ENCODE results near the gene SLC27A2. TPM values are rescaled to one million over a fixed set of nuclear protein-coding genes. Genes with fewer than 3 reads are reported as not detected.

SLC27A2 gene
- total RNA-seq, 2 donors from 2014 or later = not detected

DNA sequence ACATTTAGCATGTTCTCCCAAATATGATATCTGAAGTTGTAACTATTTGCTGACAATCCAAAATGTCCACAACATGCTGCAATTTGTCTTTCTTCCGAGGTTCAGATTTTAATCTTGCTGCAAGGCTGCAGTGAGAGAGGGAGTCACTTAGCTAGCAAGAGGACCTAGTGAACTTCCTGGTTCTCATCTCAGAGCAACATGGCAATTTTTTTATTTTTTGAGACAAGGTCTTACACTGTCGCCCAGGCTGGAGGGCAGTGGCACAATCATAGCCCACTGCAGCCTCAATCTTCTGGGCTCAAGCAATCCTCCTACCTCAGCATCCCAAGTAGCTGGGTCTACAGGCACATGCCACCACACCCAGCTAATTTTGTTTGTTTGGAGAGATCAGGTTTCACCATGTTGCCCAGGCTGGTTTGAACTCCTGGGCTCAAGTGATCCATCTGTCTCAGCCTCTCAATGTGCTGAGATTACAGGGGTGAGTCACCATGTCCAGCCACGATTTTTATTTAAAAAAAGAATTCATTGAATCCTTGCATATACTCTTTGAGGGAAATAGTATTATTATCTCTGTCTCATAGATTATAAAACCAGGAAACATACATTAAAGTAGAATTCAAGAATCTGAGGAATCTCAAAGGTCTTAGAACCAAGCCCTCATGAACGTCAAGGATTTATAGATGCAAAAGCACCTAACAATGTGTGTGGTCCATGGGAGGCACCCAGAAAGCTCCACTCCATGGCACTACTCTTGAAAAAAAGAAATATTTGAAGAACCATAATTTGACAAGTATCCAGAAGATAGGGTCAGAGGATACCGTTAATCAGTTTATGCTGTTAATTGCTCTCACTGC lies 74.4 kb downstream of the SLC27A2 start:
- H3K27ac ChIP-seq = no peak overlapping the region
- TF ChIP-seq, protein P1, sequence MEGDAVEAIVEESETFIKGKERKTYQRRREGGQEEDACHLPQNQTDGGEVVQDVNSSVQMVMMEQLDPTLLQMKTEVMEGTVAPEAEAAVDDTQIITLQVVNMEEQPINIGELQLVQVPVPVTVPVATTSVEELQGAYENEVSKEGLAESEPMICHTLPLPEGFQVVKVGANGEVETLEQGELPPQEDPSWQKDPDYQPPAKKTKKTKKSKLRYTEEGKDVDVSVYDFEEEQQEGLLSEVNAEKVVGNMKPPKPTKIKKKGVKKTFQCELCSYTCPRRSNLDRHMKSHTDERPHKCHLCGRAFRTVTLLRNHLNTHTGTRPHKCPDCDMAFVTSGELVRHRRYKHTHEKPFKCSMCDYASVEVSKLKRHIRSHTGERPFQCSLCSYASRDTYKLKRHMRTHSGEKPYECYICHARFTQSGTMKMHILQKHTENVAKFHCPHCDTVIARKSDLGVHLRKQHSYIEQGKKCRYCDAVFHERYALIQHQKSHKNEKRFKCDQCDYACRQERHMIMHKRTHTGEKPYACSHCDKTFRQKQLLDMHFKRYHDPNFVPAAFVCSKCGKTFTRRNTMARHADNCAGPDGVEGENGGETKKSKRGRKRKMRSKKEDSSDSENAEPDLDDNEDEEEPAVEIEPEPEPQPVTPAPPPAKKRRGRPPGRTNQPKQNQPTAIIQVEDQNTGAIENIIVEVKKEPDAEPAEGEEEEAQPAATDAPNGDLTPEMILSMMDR (IDR thresholded peaks at IDR 0.05) = no peak
- no peaks in the 10 kb centered on the region for H3K27me3 ChIP-seq
- H3K36me3 ChIP-seq = no peaks in the 10 kb centered on the region
- no peaks in the 10 kb centered on the region for H3K9me3 ChIP-seq
- H3K4me1 ChIP-seq = no peaks in the 10 kb centered on the region
- no peak overlapping the region for H3K4me3 ChIP-seq
- DNase-seq (ENCODE audit: low spot score) = no peak

DNA sequence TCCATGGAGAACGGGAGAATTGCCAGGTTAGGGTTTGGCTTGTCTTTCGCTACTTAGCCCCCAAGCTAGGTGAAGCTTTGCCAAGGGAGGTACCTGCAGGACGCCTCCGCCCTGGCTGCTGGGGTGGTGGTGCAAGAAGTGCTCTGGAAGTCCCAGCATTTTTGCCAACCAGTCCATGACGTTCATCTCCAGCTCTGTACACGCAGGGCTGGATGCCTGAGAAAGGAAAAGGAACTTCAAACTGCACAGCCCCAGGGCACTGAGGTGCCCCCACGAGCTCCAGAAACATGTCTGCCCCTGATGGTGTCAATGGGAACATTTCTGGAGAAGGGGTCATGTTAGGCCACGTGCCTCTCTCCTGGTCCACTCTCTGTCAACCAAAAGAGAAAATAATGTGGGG lies 75.3 kb downstream of the SLC27A2 start:
- Histone ChIP-seq H3K4me1 (no peaks in the 10 kb centered on the region), H3K9me3 (no peaks in the 10 kb centered on the region), H3K27ac (no peak overlapping the region), H3K36me3 (no peaks in the 10 kb centered on the region), H3K4me3 (no peak overlapping the region), H3K27me3 (no peaks in the 10 kb centered on the region)
- TF ChIP-seq, protein P1 (IDR thresholded peaks at IDR 0.05) = no peak
- DNase-seq (ENCODE audit: low spot score) = no peak

- DNase-seq (ENCODE audit: low spot score) = no peak
- no peaks in the 10 kb centered on the region for H3K36me3 ChIP-seq
- no peaks in the 10 kb centered on the region for H3K27me3 ChIP-seq
- H3K4me1 ChIP-seq = no peaks in the 10 kb centered on the region
- TF ChIP-seq, protein P1 (IDR thresholded peaks at IDR 0.05) = no peak
- H3K9me3 ChIP-seq = no peaks in the 10 kb centered on the region
- no peak overlapping the region for H3K27ac ChIP-seq
- no peak overlapping the region for H3K4me3 ChIP-seq
Observed at GRCh38 chr15:50257924-50258323, 75.9 kb downstream of the SLC27A2 start.

- TF ChIP-seq, protein P1 (IDR thresholded peaks at IDR 0.05) = no peak
- no peak for DNase-seq (ENCODE audit: low spot score)
- H3K4me1 ChIP-seq = no peaks in the 10 kb centered on the region
- no peaks in the 10 kb centered on the region for H3K9me3 ChIP-seq
- no peaks in the 10 kb centered on the region for H3K36me3 ChIP-seq
- no peak overlapping the region for H3K27ac ChIP-seq
- no peaks in the 10 kb centered on the region for H3K27me3 ChIP-seq
- no peak overlapping the region for H3K4me3 ChIP-seq
Observed at GRCh38 chr15:50259276-50259675, 77.3 kb downstream of the SLC27A2 start.

- TF ChIP-seq, protein P1 (IDR thresholded peaks at IDR 0.05) = no peak
- no peak overlapping the region for H3K4me3 ChIP-seq
- H3K36me3 ChIP-seq = no peaks in the 10 kb centered on the region
Observed at GRCh38 chr15:50260969-50261496, 79.0 kb downstream of the SLC27A2 start.

More at GRCh38 chr15:50260969-50261496, 79.0 kb downstream of the SLC27A2 start:
- no peaks in the 10 kb centered on the region for H3K9me3 ChIP-seq
- no peaks in the 10 kb centered on the region for H3K27me3 ChIP-seq
- H3K4me1 ChIP-seq = no peaks in the 10 kb centered on the region
- H3K27ac ChIP-seq = no peak overlapping the region
- DNase-seq (ENCODE audit: low spot score) = no peak

Data from right atrium auricular region (tissue), 2 donors.